A549 (cell line): ENCODE results near the gene MACC1. TPM values are rescaled to one million over a fixed set of nuclear protein-coding genes. Genes with fewer than 3 reads are reported as not detected.
"Not testable (repeated sequence)": the region's sequence is repeated elsewhere in the genome, so short reads cannot be mapped to it uniquely, and the experiment has no call there.

ENCODE experiments used
- ATAC-seq, 2 experiments: fragments of 200-7000 bp in 1 of 2; fragments of >200 bp in 1 of 2; cut with Nextera tagmentation in 1 of 2; cut with Tn5 transposase in 1 of 2; 3 replicates each; pipeline versions ENCODE4 v1.8.0 to v1.9.1; 2018 to 2020; ENCODE audit warnings: mild to moderate bottlenecking in 1 of 2, moderate library complexity in 1 of 2
- CTCF ChIA-PET: fragments of 300-600 bp; sonication (Branson Sonifier 250); formaldehyde crosslinking; extraction: SDS; loops from one replicate; lab custom pipeline; 2021; ENCODE audit warnings: antibody characterized with exemption, inconsistent platforms; lab: Yijun Ruan, JAX
- POLR2A ChIA-PET: fragments of 350-600 bp; formaldehyde crosslinking; extraction: SDS; loops from one replicate; lab custom pipeline; 2021; ENCODE audit warnings: antibody characterized with exemption, inconsistent platforms; lab: Yijun Ruan, JAX
- DNase-seq, 2 experiments: peaks; one replicate each; pipeline versions ENCODE4 v3.0.0 to v3.0.0-alpha.2; 2011 to 2016; ENCODE audit warnings: low read depth in 1 of 2, low spot score in 1 of 2
- FAIRE-seq: peaks from 2 replicates; lab custom pipeline; 2011; peaks lifted over from hg19 to GRCh38; lab: Jason Lieb, UNC
- H3K27ac ChIP-seq, 2 experiments: fragments of >200 bp; sonication (Bioruptor Twin); formaldehyde crosslinking; 3 replicates each; pipeline ENCODE4 v1.5.1; 2016 to 2017
- H3K4me1 ChIP-seq: fragments of >200 bp; sonication (Bioruptor Twin); formaldehyde crosslinking; 3 replicates; pipeline ENCODE4 v1.6.1; 2016
- H3K4me2 ChIP-seq: fragments of >200 bp; sonication (Bioruptor Twin); formaldehyde crosslinking; 3 replicates; pipeline ENCODE4 v1.6.1; 2016
- H3K4me3 ChIP-seq: fragments of >200 bp; sonication (Bioruptor Twin); formaldehyde crosslinking; 3 replicates; pipeline ENCODE4 v1.5.1; 2016
- H3K9me3 ChIP-seq: fragments of >200 bp; sonication (Bioruptor Twin); formaldehyde crosslinking; 3 replicates; pipeline ENCODE4 v1.6.1; 2016
- CBX2 ChIP-seq: fragments of 200-600 bp; sonication (generic); IDR thresholded peaks from 2 replicates; pipeline ENCODE4 v1.6.1; 2016; ENCODE audit warnings: low read depth, mild to moderate bottlenecking, borderline replicate concordance
- CBX8 ChIP-seq: fragments of 200-600 bp; sonication (generic); IDR thresholded peaks from 2 replicates; pipeline ENCODE4 v1.6.1; 2016
- CEBPB ChIP-seq, 2 experiments: fragments of >200 bp in 1 of 2; sonication (Bioruptor Twin) in 1 of 2; formaldehyde crosslinking in 1 of 2; IDR thresholded peaks; 2 replicates each; pipeline ENCODE4 v1.6.1; 2012 to 2016
- EHMT2 ChIP-seq: fragments of 200-600 bp; sonication (generic); IDR thresholded peaks from 2 replicates; pipeline ENCODE4 v1.6.1; 2016; ENCODE audit warnings: antibody characterized with exemption, low read depth, mild to moderate bottlenecking, moderate library complexity
- FOSB ChIP-seq: fragments of 250-450 bp; sonication (Bioruptor Pico); IDR thresholded peaks from 2 replicates; pipeline ENCODE4 v1.5.0; 2020; ENCODE audit warnings: mild to moderate bottlenecking, moderate library complexity
- FOSL2 ChIP-seq, 2 experiments: fragments of 450-650 bp in 1 of 2; fragments of >200 bp in 1 of 2; sonication (Bioruptor Twin) in 1 of 2; formaldehyde crosslinking; IDR thresholded peaks; 2 replicates each; pipeline versions ENCODE4 v1.5.0 to v1.6.1; 2016 to 2020; ENCODE audit warnings: mild to moderate bottlenecking in 1 of 2, moderate library complexity in 1 of 2
- HOXB5 ChIP-seq: fragments of 250-450 bp; sonication (Bioruptor Pico); IDR thresholded peaks from 2 replicates; pipeline ENCODE4 v1.5.0; 2020; ENCODE audit warnings: mild to moderate bottlenecking, moderate library complexity
- JUN ChIP-seq, 2 experiments: fragments of >200 bp; sonication (Bioruptor Twin); formaldehyde crosslinking; IDR thresholded peaks; 2 replicates in 1 of 2; 3 replicates in 1 of 2; pipeline ENCODE4 v1.6.1; 2016 to 2017
- JUNB ChIP-seq: fragments of >200 bp; sonication (Bioruptor Twin); formaldehyde crosslinking; IDR thresholded peaks from 2 replicates; pipeline ENCODE4 v1.6.1; 2016
- MAZ ChIP-seq: fragments of 150-350 bp; IDR thresholded peaks from 2 replicates; pipeline ENCODE4 v1.6.1; 2014; ENCODE audit warnings: antibody characterized with exemption, low read depth, low read length, borderline replicate concordance
- NFE2L2 ChIP-seq: fragments of 150-350 bp; conservative IDR thresholded peaks from 2 replicates; pipeline ENCODE4 v1.6.1; 2014; ENCODE audit warnings: low read length
- NR3C1 ChIP-seq: fragments of >200 bp; sonication (Bioruptor Twin); formaldehyde crosslinking; IDR thresholded peaks from 3 replicates; pipeline ENCODE4 v1.6.1; 2017
- PBX3 ChIP-seq: IDR thresholded peaks from 2 replicates; pipeline ENCODE4 v1.6.1; 2012
- PHF8 ChIP-seq: fragments of 200-600 bp; sonication (generic); IDR thresholded peaks from 2 replicates; pipeline ENCODE4 v1.6.1; 2016; ENCODE audit warnings: low read depth, mild to moderate bottlenecking, antibody characterized with exemption, moderate library complexity, borderline replicate concordance
- RAD21 ChIP-seq, 2 experiments: fragments of >200 bp in 1 of 2; sonication (Bioruptor Twin) in 1 of 2; formaldehyde crosslinking in 1 of 2; IDR thresholded peaks in 1 of 2; conservative IDR thresholded peaks in 1 of 2; 2 replicates in 1 of 2; 3 replicates in 1 of 2; pipeline ENCODE4 v1.6.1; 2012 to 2018; ENCODE audit warnings: inconsistent platforms in 1 of 2
- RARB ChIP-seq: fragments of 250-450 bp; sonication (Bioruptor Pico); IDR thresholded peaks from 2 replicates; pipeline ENCODE4 v1.8.0; 2021; ENCODE audit warnings: mild to moderate bottlenecking, moderate library complexity
- RCOR1 ChIP-seq: fragments of 150-350 bp; IDR thresholded peaks from 2 replicates; pipeline ENCODE4 v1.6.1; 2014; ENCODE audit warnings: antibody characterized with exemption, low read length, low read depth
- SREBF2 ChIP-seq: fragments of 450-650 bp; IDR thresholded peaks from 2 replicates; pipeline ENCODE4 v1.6.1; 2014; ENCODE audit warnings: mild to moderate bottlenecking, moderate library complexity
- USF2 ChIP-seq: fragments of 450-650 bp; IDR thresholded peaks from 2 replicates; pipeline ENCODE4 v1.6.1; 2014; ENCODE audit warnings: antibody characterized with exemption
- ZFP36 ChIP-seq: fragments of 450-650 bp; IDR thresholded peaks from 2 replicates; pipeline ENCODE4 v1.6.1; 2014; ENCODE audit warnings: borderline replicate concordance; ENCODE audit not compliant: partially characterized antibody
- ZSCAN20 ChIP-seq: fragments of 250-450 bp; sonication (Bioruptor Pico); IDR thresholded peaks from 2 replicates; pipeline ENCODE4 v1.8.0; 2022; ENCODE audit warnings: mild to moderate bottlenecking, moderate library complexity
- WGBS: methylation state at CpG from one replicate; pipeline ENCODE4 v1.1.6; 2017; ENCODE audit errors: missing lambda C conversion rate; 5-methylcytosine and 5-hydroxymethylcytosine counted together
- polyA plus RNA-seq, 4 experiments: library from polyadenylated mRNA; depleted of rRNA in 3 of 4; stranded (reverse); fragments of >200 nt; fragmentation: RNase III in 1 of 4; extraction: RNeasy Plus Mini Kit Qiagen cat#74134 plus additional on column Dnase treatment in 1 of 4; gene quantifications; 2 replicates in 3 of 4; 3 replicates in 1 of 4; pipeline ENCODE4 v1.2.3, GENCODE V29; 2011 to 2017
- TF ChIP-seq, protein P1 (sequence below): fragments of >200 bp; sonication (Bioruptor Twin); formaldehyde crosslinking; IDR thresholded peaks from 3 replicates; pipeline ENCODE4 v1.6.1; 2016
- TF ChIP-seq, protein P2 (sequence below): IDR thresholded peaks from 2 replicates; pipeline ENCODE4 v1.6.1; 2012; ENCODE audit warnings: low read depth, borderline replicate concordance
- TF ChIP-seq, protein P3 (sequence below): fragments of 200-600 bp; sonication (generic); IDR thresholded peaks from 2 replicates; pipeline ENCODE4 v1.6.1; 2016; ENCODE audit warnings: antibody characterized with exemption, mild to moderate bottlenecking, moderate library complexity

MACC1 gene
- polyA plus RNA-seq, 2 of the 4 experiments (the other 2 are of a cell fraction): 0.01 TPM; not detected in 1

DNA sequence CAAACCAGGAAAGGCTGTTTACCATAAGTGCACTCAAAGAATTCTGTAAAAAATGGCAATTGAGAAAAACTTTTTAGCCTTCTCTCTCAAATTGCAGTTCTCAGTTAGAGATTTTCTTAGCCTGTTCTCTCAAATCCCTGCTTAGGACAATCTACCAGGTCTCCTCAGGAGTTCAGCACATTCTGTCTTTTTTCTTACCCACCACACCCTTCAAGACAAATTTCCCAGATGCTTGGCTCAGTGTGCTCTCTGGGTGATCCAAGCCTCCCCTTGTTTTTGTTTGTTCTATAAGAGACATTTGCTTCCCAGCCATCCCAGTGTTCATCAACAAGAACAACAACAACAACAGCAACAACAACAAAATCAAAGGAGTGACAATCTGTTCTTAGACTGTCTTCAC lies 87.3 kb downstream of the MACC1 start:
- H3K4me1 ChIP-seq: no peaks in the 10 kb centered on the region
- FAIRE-seq (no peak), DNase-seq (no peak), ATAC-seq (no peak)
- no peak overlapping the region; a peak in 1 of 6 replicates for H3K27ac ChIP-seq
- TF ChIP-seq RARB (CRISPR knock-in tag) (no peak), FOSL2 (IDR thresholded peaks at IDR 0.05) (no peak), FOSL2 (CRISPR knock-in tag; IDR thresholded peaks at IDR 0.05) (no peak), NFE2L2 (no peak), PBX3 (no peak), MAZ (no peak), JUN (IDR thresholded peaks at IDR 0.05) (no peak), RCOR1 (no peak), JUNB (no peak), PHF8 (no peak), ZSCAN20 (CRISPR knock-in tag) (no peak), RAD21 (conservative IDR thresholded peaks at IDR 0.05 in 1 of 2, IDR thresholded peaks at IDR 0.05 in 1 of 2) (no peak), CBX8 (no peak), NR3C1 (no peak), CBX2 (no peak), ZFP36 (no peak)
- TF ChIP-seq, protein P1, sequence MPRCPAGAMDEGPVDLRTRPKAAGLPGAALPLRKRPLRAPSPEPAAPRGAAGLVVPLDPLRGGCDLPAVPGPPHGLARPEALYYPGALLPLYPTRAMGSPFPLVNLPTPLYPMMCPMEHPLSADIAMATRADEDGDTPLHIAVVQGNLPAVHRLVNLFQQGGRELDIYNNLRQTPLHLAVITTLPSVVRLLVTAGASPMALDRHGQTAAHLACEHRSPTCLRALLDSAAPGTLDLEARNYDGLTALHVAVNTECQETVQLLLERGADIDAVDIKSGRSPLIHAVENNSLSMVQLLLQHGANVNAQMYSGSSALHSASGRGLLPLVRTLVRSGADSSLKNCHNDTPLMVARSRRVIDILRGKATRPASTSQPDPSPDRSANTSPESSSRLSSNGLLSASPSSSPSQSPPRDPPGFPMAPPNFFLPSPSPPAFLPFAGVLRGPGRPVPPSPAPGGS: no peak
- TF ChIP-seq, protein P2, sequence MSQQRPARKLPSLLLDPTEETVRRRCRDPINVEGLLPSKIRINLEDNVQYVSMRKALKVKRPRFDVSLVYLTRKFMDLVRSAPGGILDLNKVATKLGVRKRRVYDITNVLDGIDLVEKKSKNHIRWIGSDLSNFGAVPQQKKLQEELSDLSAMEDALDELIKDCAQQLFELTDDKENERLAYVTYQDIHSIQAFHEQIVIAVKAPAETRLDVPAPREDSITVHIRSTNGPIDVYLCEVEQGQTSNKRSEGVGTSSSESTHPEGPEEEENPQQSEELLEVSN: no peak
- ChIA-PET CTCF (interaction anchor here (0.7 kb wide), 1 partner anchor 382 kb away, joined by 3 read pairs; no protein-coding TSS in a partner anchor), POLR2A (no interaction called here)
- H3K9me3 ChIP-seq: no peaks in the 10 kb centered on the region
- no peak overlapping the region for H3K4me3 ChIP-seq
- no peak overlapping the region for H3K4me2 ChIP-seq

DNA sequence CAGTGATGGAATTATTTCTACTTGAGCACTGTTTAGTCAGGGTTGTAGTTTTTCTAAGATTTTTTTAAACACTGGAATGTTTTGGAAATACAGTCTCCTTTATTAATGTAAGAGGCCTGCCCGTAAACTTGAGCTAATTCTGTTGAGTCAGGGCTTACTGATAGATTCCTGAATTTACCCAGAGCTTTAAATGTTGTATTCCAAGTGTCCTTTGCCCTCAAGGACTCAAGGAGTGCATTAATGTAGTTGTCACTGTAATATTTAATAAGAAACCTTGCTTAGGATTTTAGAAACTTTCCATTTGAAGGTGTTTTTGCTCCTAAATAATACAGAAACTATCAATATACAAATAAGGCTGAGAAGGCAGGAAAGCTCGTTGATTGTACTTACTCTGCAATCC lies 89.2 kb downstream of the MACC1 start:
- H3K9me3 ChIP-seq: no peaks in the 10 kb centered on the region
- CTCF ChIA-PET: interaction anchor here (0.6 to 1.0 kb wide), 2 partner anchors 15 to 45 kb away, joined by 3 to 4 read pairs; no protein-coding TSS in a partner anchor
- H3K4me2 ChIP-seq: no peak overlapping the region
- POLR2A ChIA-PET: no interaction called here
- no peak for DNase-seq
- ATAC-seq: no peak
- no peak overlapping the region for H3K27ac ChIP-seq
- WGBS: 62% methylated on average over 2 of the region's 2 CpGs
- H3K4me3 ChIP-seq: no peak overlapping the region
- FAIRE-seq: no peak
- H3K4me1 ChIP-seq: no peaks in the 10 kb centered on the region
- TF ChIP-seq CEBPB (IDR thresholded peaks at IDR 0.05): no peak
- no peak for TF ChIP-seq SREBF2
- TF ChIP-seq, protein P3, sequence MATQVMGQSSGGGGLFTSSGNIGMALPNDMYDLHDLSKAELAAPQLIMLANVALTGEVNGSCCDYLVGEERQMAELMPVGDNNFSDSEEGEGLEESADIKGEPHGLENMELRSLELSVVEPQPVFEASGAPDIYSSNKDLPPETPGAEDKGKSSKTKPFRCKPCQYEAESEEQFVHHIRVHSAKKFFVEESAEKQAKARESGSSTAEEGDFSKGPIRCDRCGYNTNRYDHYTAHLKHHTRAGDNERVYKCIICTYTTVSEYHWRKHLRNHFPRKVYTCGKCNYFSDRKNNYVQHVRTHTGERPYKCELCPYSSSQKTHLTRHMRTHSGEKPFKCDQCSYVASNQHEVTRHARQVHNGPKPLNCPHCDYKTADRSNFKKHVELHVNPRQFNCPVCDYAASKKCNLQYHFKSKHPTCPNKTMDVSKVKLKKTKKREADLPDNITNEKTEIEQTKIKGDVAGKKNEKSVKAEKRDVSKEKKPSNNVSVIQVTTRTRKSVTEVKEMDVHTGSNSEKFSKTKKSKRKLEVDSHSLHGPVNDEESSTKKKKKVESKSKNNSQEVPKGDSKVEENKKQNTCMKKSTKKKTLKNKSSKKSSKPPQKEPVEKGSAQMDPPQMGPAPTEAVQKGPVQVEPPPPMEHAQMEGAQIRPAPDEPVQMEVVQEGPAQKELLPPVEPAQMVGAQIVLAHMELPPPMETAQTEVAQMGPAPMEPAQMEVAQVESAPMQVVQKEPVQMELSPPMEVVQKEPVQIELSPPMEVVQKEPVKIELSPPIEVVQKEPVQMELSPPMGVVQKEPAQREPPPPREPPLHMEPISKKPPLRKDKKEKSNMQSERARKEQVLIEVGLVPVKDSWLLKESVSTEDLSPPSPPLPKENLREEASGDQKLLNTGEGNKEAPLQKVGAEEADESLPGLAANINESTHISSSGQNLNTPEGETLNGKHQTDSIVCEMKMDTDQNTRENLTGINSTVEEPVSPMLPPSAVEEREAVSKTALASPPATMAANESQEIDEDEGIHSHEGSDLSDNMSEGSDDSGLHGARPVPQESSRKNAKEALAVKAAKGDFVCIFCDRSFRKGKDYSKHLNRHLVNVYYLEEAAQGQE: no peak
- TF ChIP-seq FOSB (CRISPR knock-in tag): no peak
- TF ChIP-seq HOXB5 (CRISPR knock-in tag): no peak
- no peak for TF ChIP-seq EHMT2
- TF ChIP-seq USF2: no peak

DNA sequence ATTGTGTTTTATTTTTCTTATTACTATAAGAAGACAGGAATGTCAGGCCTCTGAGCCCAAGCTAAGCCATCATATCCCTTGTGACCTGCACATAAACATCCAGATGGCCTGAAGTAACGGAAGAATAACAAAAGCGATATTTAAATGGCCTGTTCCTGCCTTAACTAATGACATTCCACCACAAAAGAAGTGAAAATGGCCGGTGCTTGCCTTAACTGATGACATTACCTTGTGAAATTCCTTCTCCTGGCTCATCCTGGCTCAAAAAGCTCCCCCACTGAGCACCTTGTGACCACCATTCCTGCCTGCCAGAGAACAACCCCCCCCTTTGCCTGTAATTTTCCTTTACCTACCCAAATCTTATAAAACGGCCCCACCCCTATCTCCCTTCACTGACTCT lies 91.1 kb downstream of the MACC1 start:
- 63% methylated on average over 4 of the region's 4 CpGs for WGBS
- H3K4me3 ChIP-seq, DNase-seq, POLR2A ChIA-PET, ATAC-seq, H3K27ac ChIP-seq, H3K4me1 ChIP-seq, H3K9me3 ChIP-seq, FAIRE-seq, CTCF ChIA-PET, H3K4me2 ChIP-seq: not testable (repeated sequence)

GRCh38 chr7:20124087-20124486 lies 93.1 kb downstream of the MACC1 start:
- H3K4me2 ChIP-seq, CTCF ChIA-PET, ATAC-seq, DNase-seq, H3K9me3 ChIP-seq, H3K4me1 ChIP-seq, FAIRE-seq, H3K27ac ChIP-seq, POLR2A ChIA-PET, H3K4me3 ChIP-seq: not testable (repeated sequence)
- 80% methylated on average over 6 of the region's 6 CpGs for WGBS
